GM12875 (cell line): Measurements from ENCODE around the gene MOGAT3.

Source experiments
- H3K4me3 ChIP-seq: one replicate; pipeline ENCODE4 v1.5.1; 2011; ENCODE audit warnings: low read depth, low read length, control low read depth
- TF ChIP-seq, protein P1 (sequence below): IDR thresholded peaks from 2 replicates; pipeline ENCODE4 v1.5.1; 2011; ENCODE audit warnings: low read depth, mild to moderate bottlenecking, control low read depth, inconsistent platforms, low read length, moderate library complexity, borderline replicate concordance; ENCODE audit not compliant: insufficient read depth

The MOGAT3 gene

DNA sequence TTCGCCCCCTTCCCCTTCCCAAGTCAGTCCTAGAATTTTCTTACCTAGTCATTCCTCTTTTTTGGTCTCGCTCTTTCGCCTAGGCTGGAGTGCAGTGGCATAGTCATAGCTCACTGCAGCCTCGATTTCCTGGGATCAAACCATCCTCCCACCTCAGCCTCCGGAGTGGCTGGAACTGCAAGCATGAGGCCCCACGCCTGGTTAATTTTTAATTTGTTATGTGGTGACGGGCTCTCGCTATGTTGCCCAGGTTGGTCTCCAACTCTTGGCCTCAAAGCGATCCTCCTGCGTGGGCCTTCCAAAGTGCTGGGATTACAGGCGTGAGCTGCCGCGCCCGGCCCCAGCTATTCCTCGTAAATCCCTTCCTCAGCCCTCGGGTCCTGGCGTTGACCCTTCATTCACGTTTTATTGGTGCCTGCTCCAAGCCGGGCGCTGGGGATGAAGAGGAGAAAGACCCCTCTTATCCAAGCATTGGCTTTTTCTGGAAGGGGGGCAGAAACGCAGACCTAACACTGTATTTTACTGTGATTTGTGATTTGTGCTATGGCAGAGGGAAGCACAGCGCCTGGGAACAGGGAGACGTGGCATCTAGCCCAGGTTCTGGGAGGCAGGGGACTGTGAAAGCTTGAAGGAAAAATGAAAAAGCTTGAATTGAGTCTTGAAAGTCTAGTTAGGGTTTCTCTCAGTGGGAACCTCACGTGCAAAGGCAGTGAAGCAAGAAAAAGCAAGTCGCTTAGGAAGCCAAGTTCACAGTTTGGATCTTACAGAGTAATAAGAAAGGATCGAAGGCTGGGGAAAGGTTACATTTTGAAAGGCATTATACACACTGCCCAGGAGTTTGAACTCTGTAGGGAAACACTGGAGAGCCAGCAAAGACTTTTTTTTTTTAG is 17.6 kb upstream of the MOGAT3 start:
- peak overlapping the region; percentile 72 for H3K4me3 ChIP-seq
- TF ChIP-seq, protein P1, sequence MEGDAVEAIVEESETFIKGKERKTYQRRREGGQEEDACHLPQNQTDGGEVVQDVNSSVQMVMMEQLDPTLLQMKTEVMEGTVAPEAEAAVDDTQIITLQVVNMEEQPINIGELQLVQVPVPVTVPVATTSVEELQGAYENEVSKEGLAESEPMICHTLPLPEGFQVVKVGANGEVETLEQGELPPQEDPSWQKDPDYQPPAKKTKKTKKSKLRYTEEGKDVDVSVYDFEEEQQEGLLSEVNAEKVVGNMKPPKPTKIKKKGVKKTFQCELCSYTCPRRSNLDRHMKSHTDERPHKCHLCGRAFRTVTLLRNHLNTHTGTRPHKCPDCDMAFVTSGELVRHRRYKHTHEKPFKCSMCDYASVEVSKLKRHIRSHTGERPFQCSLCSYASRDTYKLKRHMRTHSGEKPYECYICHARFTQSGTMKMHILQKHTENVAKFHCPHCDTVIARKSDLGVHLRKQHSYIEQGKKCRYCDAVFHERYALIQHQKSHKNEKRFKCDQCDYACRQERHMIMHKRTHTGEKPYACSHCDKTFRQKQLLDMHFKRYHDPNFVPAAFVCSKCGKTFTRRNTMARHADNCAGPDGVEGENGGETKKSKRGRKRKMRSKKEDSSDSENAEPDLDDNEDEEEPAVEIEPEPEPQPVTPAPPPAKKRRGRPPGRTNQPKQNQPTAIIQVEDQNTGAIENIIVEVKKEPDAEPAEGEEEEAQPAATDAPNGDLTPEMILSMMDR: no peak

DNA sequence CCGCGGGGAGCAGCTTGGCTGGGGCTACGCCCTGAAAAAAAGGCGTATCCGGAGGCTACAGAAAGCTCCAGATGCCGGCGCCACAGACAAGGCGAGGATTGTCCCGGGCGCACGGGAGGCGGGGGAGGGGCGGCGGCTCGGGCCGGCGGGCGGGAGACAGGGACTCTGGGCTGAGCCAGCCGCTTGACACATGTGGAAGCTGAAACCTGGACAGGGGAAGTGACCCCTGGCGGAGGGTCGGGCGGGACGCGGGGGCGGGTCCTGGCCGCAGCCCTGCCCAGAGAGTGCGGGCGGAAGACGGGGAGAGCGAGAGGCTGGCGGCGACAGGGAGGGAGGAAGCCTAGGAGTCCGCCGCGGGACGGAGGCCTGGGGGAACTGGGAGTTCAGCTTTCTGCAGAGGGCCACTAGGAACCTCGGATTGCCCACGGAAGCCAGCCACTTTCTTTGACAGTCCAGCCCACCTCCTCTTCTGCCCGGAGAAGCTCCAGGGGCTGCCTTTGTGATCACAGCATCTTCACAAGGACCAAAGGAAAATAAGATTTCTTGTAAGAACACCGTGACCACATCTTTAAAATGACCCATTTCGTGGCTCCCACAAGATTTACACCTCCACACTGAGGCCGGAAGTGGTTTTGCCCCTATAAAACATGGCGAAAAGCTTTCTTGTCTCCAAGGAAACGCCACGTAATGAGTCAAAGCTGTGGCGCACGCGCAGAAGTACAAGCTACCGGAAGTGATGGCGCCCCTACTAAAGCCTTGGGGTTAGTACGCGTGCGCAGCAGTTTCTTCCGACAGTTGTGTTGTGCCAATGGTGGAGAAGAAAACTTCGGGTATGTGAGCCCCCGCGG is 16.8 kb upstream of the MOGAT3 start, which contains the start of the genes PLOD3 and ZNHIT1:
Gene PLOD3, minus strand, starts transcription at position 194 of the 848 bp plus-strand sequence. CDS start 307 bp downstream, outside the sequence.
Gene ZNHIT1, plus strand, starts transcription at position 778 of the 848 bp plus-strand sequence. Its CDS starts 31 bp downstream, at position 809.
- TF ChIP-seq, protein P1: no peak
- peak within 1 kb of the TSS; percentile 72 for H3K4me3 ChIP-seq

DNA sequence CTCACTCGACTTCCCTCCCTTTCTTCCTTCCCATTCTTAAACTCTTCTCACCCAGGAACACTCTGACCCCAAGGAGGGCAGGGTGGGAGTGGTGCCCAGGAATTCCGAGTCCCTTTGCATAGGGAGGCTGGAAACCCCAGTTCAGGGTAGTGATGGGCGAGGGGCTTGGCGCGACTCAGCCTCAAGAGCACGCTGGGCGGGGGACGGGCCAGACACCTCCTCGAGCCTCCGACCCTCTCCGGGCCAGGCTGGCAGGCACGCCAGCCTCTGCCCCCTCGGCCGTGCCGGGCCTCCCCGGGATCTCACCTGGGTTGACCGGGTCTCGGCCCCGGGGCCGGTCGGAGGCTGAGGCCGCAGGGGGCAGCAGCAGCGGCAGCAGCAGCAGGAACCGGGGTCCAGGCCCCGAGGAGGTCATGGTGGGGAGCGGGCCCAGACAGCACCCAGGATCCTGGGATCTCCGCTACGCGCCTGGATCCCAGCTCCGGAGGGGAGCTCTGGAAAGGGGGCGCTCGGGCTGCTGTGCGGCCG is 16.1 kb upstream of the MOGAT3 start:
- peak overlapping the region; percentile 72 for H3K4me3 ChIP-seq
- TF ChIP-seq, protein P1: peak; percentile 20; the same call in 1 of the 2 replicates

DNA sequence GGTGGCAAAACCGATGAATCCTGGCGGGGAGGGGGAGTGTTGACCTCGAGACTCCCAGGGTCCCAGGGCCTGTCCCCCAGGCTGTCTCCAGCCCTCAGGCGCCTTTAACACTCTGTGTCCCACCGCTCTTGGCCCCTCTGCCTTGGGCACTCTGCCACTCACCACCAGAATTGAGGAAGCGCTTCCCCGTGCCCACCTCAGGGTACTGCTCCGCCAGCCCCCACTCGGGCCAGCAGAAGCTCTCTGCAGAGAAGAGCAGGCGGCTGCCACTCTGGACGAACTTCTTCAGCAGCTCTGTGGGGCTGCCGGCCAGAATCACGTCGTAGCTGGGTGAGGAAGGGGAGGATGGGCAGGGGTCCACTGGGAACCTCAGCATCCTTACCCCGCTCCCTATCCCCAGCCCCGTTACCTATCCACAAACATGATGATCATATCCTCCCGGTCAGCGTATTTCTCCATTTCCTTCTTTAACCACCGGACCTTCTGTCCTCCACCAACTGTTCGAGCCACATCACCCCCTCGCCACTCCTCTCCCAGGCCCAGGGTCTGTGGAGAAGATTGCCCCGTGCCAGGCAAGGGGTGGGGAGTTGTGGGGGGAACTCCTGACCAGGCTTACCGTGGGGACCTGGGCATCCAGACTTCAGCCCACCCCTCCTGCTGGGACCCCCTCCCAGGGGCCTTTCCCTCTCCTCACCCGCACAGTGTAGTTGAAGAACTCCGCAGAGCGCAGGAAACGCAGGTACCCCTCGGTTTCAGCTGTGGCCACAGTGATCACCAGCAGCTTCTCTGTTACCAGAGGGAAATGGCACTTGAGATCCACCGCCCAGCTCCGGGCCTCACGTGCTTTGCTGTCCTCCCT is 15.4 kb upstream of the MOGAT3 start:
- TF ChIP-seq, protein P1: no peak
- H3K4me3 ChIP-seq: peak overlapping the region; percentile 72

DNA sequence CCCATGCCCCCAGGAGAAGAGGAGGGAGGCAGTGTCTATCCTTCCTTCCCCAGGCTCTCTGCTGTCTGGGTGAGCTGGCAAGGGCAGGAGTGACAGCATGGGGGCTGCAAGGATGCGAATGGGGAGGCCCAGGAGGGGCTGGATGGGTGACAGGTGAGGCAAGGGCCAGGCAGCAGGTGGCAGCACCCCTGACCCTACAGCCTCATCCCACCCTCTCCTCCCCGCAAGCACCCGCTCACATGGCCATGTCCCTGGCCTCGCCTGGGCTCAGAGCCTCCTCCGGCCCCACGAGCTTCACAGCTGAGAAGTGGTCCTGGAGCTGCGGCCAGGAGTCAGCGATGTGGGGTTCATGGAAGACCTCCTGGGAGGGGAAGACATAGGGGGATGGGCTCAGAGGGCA is 11.2 kb upstream of the MOGAT3 start:
- no peak overlapping the region for H3K4me3 ChIP-seq
- TF ChIP-seq, protein P1: no peak

DNA sequence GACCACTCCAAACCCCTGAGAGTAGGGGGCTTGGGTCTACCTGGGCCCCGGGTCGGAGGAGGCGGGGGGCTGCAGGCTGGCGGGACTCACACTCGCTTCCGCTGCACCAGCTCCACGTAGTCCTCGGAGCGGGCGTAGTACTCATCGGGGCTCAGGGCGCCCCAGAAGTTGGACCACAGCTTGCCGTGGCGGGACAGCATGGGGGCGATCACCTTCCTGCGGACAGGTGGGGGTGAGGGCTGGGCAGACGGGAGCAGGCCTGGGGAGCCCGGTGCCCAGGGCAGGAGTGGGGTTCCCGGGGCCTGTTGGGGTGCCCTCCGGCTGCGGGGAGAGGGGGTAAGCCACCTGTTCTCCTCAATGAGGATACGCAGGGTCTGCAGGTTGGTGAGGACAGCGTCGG is 10.7 kb upstream of the MOGAT3 start:
- H3K4me3 ChIP-seq: no peak overlapping the region
- TF ChIP-seq, protein P1: no peak
